ENCODE measurements around the gene GLYR1. TPM values are rescaled to one million over a fixed set of nuclear protein-coding genes. Genes with fewer than 3 reads are reported as not detected.

GLYR1 gene
- total RNA-seq, 2 experiments from 2014 or later: 62.2 to 65.0 TPM

DNA sequence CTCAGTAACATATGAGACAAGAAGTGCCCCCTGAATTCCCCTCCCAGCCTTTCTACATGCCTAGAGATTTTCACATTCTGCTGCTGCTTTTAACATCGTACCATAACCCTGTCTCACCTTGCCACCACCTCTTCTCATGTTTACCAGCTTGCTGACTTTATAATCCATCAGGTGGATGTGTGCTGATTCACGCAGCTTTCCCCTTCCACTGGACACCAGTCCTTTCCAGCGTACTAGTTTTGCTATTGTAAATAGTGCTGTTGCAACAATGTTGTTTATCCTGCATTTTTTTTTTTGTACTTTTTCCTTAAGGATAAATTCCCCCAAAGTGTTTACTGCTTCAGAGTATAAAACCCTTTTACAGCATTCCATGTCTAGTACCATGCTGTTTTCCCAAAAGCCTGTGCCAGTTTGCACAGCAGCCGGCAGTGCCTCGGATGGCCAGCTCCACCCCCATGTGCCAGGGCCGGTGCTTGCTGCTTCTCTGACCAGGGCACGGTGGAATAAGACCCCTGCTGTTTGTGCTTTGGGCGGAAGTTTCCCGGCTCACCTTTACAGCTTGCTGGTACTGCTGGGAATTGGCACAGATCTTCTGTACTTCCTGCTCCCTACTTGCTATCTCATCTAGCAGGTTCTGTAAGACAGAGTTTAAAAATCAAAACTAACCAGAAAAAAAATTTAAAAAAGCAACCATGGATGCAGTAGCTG is 41.5 kb upstream of the GLYR1 start:
- peaks cover 16% of the 10 kb centered on the region for H3K36me3 Mint-ChIP-seq (ENCODE audit: low read depth)
- no peak overlapping the region for H3K4me3 Mint-ChIP-seq
- CTCF ChIA-PET: interaction anchor here (0.6 kb wide), 1 partner anchor 22 kb away, joined by 3 read pairs; no protein-coding TSS in a partner anchor
- no peaks in the 10 kb centered on the region for H3K9me3 Mint-ChIP-seq
- no peak overlapping the region for H3K27ac Mint-ChIP-seq
- no peaks in the 10 kb centered on the region for H3K4me1 Mint-ChIP-seq (ENCODE audit: low read depth)
- no peaks in the 10 kb centered on the region for H3K27me3 Mint-ChIP-seq (ENCODE audit: low read depth)
- intact Hi-C loops (cut with micrococcal nuclease): no loop called here
- no peak for DNase-seq

DNA sequence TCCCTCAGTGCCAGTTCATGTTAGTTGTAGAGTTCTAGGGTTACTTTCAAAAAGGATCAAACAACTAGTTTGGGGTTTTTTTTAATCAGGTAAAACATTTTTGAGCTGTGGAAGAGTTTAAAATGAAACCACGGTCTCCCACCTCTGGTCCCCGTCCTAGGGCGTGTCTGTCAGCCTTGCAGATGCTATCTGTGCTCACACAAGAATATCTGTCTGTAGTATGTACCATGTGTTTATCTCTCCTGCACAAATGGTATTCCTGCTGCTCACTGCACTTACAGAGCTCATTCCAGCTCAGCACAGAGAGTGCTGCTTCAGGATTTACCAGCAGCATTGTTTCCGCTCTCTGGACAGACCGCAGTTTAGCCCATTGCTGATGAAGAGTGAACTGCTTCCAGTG is 39.1 kb upstream of the GLYR1 start:
- no peaks in the 10 kb centered on the region for H3K9me3 Mint-ChIP-seq
- no peaks in the 10 kb centered on the region for H3K27me3 Mint-ChIP-seq (ENCODE audit: low read depth)
- no peak overlapping the region for H3K4me3 Mint-ChIP-seq
- CTCF ChIA-PET: no interaction called here
- H3K36me3 Mint-ChIP-seq (ENCODE audit: low read depth): peaks cover 26% of the 10 kb centered on the region
- H3K4me1 Mint-ChIP-seq (ENCODE audit: low read depth): no peaks in the 10 kb centered on the region
- H3K27ac Mint-ChIP-seq: no peak overlapping the region
- no peak for DNase-seq
- intact Hi-C loops (cut with micrococcal nuclease): no loop called here

DNA sequence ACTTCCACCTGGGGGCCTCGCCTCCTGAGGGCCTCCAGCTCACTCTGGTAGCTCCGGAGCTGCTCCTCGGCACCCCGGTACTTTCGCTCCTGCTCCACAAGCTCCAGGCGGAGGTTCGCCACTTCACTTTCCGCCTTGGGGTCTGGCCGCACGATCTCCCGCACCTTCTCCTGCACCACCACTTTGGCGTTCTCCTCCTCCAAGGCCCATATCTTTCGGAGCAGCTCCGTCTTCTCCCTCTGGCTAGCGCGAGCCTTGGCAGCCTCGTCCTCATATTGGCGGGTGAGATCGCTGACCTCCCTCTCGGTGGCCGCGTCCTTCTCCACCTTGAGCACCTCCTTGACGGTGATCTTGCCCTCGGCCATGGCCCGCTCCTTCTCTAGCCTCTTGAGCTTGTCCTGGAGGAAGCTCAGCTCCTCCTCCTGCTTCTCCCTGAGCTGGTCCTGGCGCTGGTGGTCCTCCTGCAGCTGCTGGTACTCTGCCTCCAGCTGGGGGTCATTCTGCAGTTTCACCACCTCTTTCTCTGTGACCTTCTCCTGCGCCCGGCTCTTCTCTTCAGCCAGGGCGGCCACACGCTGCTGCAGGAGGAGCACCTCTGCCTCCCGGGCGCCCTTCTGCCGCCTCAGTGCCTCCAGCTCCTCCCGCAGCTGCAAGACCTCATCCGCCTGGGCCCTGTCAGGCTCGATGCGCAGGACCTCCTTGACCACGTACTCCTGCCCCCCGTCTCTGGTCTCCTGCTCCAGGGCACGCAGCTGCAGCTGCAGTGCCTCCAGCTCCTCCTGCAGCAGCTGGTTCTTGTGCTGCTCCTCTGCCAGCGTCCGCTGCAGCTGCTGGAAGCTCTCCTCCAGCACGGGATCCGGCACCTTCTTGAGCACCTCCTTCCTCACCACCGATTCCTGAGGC is 38.1 kb upstream of the GLYR1 start:
- Mint-ChIP-seq H3K36me3 (ENCODE audit: low read depth) (peaks cover 27% of the 10 kb centered on the region), H3K4me1 (ENCODE audit: low read depth) (no peaks in the 10 kb centered on the region), H3K27me3 (ENCODE audit: low read depth) (no peaks in the 10 kb centered on the region), H3K4me3 (no peak overlapping the region), H3K27ac (no peak overlapping the region), H3K9me3 (no peaks in the 10 kb centered on the region)
- CTCF ChIA-PET: interaction anchor here (0.6 kb wide), 1 partner anchor 96 kb away, joined by 3 read pairs; no protein-coding TSS in a partner anchor
- DNase-seq: no peak
- intact Hi-C loops (cut with micrococcal nuclease): no loop called here

DNA sequence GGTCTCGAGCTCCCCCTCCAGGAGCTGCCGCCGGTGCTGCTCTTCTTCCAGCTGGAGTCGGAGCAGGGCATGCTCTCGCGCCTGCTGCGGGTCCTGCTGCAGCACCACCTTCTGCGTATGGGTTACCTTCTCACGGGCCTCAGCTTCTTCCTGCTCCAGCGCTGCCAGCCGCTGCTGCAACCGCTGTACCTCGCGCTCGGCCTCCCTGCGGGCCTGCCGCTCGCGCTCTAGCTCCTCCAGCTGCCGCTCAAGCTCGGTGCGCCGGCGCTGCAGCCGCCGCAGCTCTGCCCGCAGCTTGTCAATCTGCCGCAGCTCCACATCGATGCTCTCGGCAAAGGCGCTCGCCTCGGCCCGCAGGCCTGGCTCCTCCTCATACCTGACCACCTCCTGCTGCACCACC is 37.1 kb upstream of the GLYR1 start:
- no peak overlapping the region for H3K4me3 Mint-ChIP-seq
- H3K9me3 Mint-ChIP-seq: no peaks in the 10 kb centered on the region
- intact Hi-C loops (cut with micrococcal nuclease): no loop called here
- H3K27me3 Mint-ChIP-seq (ENCODE audit: low read depth): no peaks in the 10 kb centered on the region
- H3K4me1 Mint-ChIP-seq (ENCODE audit: low read depth): no peaks in the 10 kb centered on the region
- CTCF ChIA-PET: interaction anchor here (0.6 kb wide), 1 partner anchor 95 kb away, joined by 3 read pairs; no protein-coding TSS in a partner anchor
- peaks cover 29% of the 10 kb centered on the region for H3K36me3 Mint-ChIP-seq (ENCODE audit: low read depth)
- no peak overlapping the region for H3K27ac Mint-ChIP-seq
- no peak for DNase-seq

DNA sequence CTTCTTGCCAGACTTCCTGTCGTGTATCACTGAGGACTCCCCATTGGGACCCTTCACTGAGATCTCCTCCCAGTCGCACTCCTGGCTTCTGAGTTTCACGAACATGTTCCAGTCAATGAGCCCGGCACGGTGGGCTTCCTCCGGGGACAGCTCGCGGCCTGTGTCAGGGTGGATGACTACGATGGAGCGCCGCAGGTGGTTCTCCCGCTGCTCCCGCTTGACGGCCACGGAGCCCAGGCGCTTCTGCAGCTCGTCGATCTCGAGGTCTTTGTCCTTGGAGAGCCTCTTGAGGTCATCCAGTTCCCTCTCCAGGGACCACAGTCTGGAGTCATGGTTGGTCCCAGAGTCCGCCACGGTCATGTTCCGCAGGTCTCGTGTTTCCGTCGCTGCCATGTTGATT is 36.4 kb upstream of the GLYR1 start:
- no peak overlapping the region for H3K4me3 Mint-ChIP-seq
- intact Hi-C loops (cut with micrococcal nuclease): no loop called here
- no peaks in the 10 kb centered on the region for H3K4me1 Mint-ChIP-seq (ENCODE audit: low read depth)
- no peak for DNase-seq
- H3K27me3 Mint-ChIP-seq (ENCODE audit: low read depth): no peaks in the 10 kb centered on the region
- no peak overlapping the region for H3K27ac Mint-ChIP-seq
- CTCF ChIA-PET: no interaction called here
- no peaks in the 10 kb centered on the region for H3K9me3 Mint-ChIP-seq
- peaks cover 31% of the 10 kb centered on the region for H3K36me3 Mint-ChIP-seq (ENCODE audit: low read depth)

DNA sequence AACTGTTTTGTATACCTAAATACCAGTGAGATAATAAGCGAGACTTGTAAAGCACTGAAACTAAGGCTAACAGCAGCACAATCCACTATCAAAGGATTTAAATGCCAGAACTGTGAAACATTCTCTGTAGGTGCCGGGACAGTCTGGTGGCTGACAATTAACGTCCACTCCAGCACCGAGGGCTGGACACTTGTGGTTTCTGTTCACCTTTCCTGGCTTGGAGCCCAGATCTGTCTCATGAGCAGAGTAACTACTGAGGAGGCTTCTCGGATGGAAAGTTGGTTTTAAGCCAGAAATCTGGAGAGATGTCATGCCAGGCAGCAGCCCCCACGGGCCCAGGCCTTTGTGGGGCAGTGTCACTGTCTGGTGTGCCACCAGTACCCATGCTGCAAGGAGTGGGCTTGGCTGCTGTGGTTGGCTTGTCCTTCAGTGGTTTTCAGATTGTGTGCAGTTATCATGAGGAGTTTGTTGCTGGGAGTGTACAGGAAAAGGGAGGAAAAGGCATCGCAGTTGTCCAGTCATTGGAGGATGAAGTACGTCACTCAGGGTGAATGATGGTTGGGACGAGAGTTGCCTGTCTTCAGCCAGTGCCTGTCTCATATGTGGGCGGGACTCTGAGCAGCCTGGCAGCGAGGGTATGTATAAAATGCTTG is 35.7 kb upstream of the GLYR1 start:
- H3K27me3 Mint-ChIP-seq (ENCODE audit: low read depth): no peaks in the 10 kb centered on the region
- no peaks in the 10 kb centered on the region for H3K9me3 Mint-ChIP-seq
- no peaks in the 10 kb centered on the region for H3K4me1 Mint-ChIP-seq (ENCODE audit: low read depth)
- DNase-seq: no peak
- H3K27ac Mint-ChIP-seq: no peak overlapping the region
- no peak overlapping the region for H3K4me3 Mint-ChIP-seq
- H3K36me3 Mint-ChIP-seq (ENCODE audit: low read depth): peaks cover 31% of the 10 kb centered on the region
- CTCF ChIA-PET: interaction anchor here (0.6 kb wide), 1 partner anchor 376 kb away, joined by 3 read pairs; no protein-coding TSS in a partner anchor
- intact Hi-C loops (cut with micrococcal nuclease): no loop called here

DNA sequence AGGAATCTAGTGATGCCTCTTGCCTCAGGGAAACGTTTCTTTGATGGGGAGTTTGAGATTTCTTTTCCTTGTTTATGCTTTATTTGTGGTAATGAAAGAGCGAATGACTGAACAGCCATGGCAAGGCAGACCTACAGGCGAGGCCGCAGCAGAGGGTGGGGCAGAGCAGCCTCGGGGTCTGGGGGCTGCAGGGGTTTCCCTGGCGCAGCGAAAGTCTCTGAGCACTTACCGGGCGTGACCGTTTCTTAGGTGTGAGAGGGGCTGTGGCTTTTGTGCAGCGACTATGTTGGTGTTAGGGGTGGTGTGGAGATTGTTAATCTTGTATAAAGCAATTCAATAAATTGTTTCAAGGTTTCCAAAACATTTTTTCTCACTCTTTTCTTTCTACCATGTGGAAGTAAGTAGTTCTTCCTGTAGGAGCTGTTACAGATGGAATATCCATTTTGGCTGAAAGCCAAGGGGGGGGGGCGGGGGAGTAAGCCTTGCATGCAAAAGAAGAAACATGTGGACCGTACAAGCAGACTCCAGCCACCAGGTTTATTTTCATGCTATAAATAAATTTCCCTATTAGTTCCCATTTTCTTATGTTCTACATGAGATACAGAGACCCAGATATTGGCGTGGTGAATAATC is 35.0 kb upstream of the GLYR1 start:
- peaks cover 35% of the 10 kb centered on the region for H3K36me3 Mint-ChIP-seq (ENCODE audit: low read depth)
- DNase-seq: no peak
- H3K9me3 Mint-ChIP-seq: no peaks in the 10 kb centered on the region
- H3K27ac Mint-ChIP-seq: no peak overlapping the region
- intact Hi-C loops (cut with micrococcal nuclease): no loop called here
- no peak overlapping the region for H3K4me3 Mint-ChIP-seq
- no peaks in the 10 kb centered on the region for H3K27me3 Mint-ChIP-seq (ENCODE audit: low read depth)
- H3K4me1 Mint-ChIP-seq (ENCODE audit: low read depth): no peaks in the 10 kb centered on the region
- CTCF ChIA-PET: interaction anchor here (0.6 kb wide), 1 partner anchor 375 kb away, joined by 3 read pairs; no protein-coding TSS in a partner anchor

DNA sequence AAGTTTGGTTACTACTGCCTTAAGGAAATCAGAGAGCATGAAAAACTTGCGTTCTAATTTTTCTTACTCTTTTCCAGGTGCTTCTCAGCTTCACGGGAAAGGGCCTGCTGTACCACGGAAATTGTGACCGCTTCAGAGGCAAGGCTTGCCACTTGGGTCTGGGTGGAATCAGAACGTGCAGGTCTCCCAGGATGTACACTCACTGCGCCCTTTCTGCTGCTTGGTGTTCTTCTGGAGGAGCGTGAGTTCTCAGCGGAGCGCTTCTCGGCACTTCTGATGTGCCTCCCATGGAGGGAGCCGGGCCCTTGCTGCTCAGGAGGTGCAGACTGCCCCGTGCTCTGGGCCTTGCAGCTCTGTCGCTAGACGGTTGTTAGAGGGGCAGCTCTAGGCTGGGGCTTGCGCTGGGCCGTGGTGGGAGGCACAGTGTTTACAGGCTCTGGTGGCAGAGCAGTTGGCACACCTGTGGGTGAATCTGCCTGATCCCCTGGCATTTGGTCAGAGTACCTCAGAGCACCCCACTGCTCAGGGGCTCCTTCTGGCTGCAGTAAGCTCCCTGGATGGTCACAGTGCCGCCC is 33.0 kb upstream of the GLYR1 start:
- intact Hi-C loops (cut with micrococcal nuclease): no loop called here
- DNase-seq: no peak
- H3K36me3 Mint-ChIP-seq (ENCODE audit: low read depth): peaks cover 38% of the 10 kb centered on the region
- H3K27me3 Mint-ChIP-seq (ENCODE audit: low read depth): no peaks in the 10 kb centered on the region
- no peak overlapping the region for H3K27ac Mint-ChIP-seq
- no peaks in the 10 kb centered on the region for H3K4me1 Mint-ChIP-seq (ENCODE audit: low read depth)
- H3K9me3 Mint-ChIP-seq: no peaks in the 10 kb centered on the region
- no peak overlapping the region for H3K4me3 Mint-ChIP-seq
- CTCF ChIA-PET: no interaction called here

DNA sequence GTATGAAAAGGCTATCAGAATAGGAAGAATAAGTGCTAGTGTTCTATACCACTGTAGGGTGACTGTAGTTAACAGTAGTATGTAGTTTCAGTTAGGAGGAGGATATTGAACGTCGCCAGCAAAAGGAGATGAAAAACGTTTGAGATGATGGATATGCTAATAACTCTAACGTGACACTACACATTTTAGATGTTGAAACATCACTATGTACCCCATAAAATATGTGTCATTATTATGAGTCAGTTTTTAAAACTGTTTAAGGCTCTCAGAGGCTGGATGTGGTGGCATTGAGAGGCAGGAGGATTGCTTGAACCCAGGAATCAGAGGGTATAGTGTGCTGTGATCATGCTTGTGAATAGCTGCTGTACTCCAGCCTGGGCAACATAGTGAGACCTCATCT is 32.0 kb upstream of the GLYR1 start:
- H3K4me1 Mint-ChIP-seq (ENCODE audit: low read depth): no peaks in the 10 kb centered on the region
- H3K36me3 Mint-ChIP-seq (ENCODE audit: low read depth): peaks cover 32% of the 10 kb centered on the region
- no peak overlapping the region for H3K4me3 Mint-ChIP-seq
- DNase-seq: no peak
- H3K27me3 Mint-ChIP-seq (ENCODE audit: low read depth): no peaks in the 10 kb centered on the region
- no peak overlapping the region for H3K27ac Mint-ChIP-seq
- intact Hi-C loops (cut with micrococcal nuclease): no loop called here
- CTCF ChIA-PET: no interaction called here
- H3K9me3 Mint-ChIP-seq: no peaks in the 10 kb centered on the region

DNA sequence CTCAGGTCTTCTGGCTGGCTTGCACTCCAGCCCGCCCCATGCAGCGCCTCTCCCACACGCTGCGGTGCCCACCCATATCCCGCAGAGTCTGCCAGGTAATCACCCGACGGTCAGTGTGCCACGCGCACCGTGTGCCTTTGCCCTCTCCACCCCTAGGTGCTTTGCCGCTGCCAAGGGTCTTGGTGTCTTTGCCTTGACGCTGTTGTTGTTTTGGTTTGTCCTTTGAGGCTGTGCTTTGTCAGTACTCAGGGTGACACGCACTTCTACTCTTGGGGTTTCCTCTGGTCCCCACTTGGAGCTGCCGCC is 30.2 kb upstream of the GLYR1 start:
- Mint-ChIP-seq H3K36me3 (ENCODE audit: low read depth) (peaks cover 24% of the 10 kb centered on the region), H3K9me3 (no peaks in the 10 kb centered on the region), H3K4me1 (ENCODE audit: low read depth) (no peaks in the 10 kb centered on the region), H3K27me3 (ENCODE audit: low read depth) (no peaks in the 10 kb centered on the region), H3K4me3 (no peak overlapping the region), H3K27ac (no peak overlapping the region)
- DNase-seq: no peak
- intact Hi-C loops (cut with micrococcal nuclease): no loop called here
- CTCF ChIA-PET: no interaction called here

DNA sequence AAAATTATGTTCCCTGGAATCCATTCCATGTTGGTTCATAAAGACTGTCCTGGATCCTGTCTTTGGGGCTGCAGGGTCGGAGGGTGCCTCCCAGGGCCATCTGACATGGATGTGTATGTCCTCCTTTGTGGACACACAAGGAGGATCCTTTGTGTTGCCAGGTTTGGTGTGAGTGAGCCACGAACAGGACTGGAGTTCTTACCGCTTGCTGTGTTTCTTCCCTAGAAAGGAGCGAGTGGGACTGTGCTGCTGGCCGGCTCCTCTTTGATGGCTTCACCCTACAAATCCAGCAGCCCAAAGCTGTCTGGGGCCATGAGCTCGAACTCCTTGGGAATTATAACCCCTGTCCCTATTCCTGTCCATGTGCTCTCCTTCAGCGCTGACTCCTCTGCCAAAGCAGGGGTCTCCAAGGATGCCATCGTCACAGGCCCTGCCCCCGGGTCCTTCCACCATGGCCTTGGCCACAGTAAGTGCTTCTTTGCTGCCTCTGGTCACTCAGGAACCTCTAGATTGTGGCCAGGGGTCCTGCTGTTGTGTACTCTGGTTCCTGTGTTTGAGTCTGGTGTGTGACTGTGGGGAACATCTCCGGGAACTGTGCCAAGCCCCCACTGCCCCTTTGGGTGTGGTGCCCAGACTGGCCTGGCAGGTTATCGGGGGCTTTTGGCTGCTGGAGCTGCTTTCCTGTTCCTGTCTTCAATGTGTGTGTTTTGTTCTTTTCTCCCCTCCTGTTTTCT is 29.7 kb upstream of the GLYR1 start:
- Mint-ChIP-seq H3K9me3 (no peaks in the 10 kb centered on the region), H3K27me3 (ENCODE audit: low read depth) (no peaks in the 10 kb centered on the region), H3K27ac (no peak overlapping the region), H3K4me1 (ENCODE audit: low read depth) (no peaks in the 10 kb centered on the region), H3K36me3 (ENCODE audit: low read depth) (peaks cover 25% of the 10 kb centered on the region), H3K4me3 (no peak overlapping the region)
- DNase-seq: no peak
- intact Hi-C loops (cut with micrococcal nuclease): no loop called here
- CTCF ChIA-PET: no interaction called here

Measured in activated naive CD4-positive, alpha-beta T cell treated with anti-CD3 and anti-CD28 coated beads for 36 hours (primary cell).